HepG2 (cell line): Measurements from ENCODE around the gene NSUN2. TPM values are rescaled to one million over a fixed set of nuclear protein-coding genes. Genes with fewer than 3 reads are reported as not detected.

Experiments used
- ATAC-seq: fragments of 200-7000 bp; cut with Tn5 transposase; 3 replicates; pipeline ENCODE4 v1.9.1; 2020; ENCODE audit warnings: mild to moderate bottlenecking, moderate library complexity
- BruUV-seq: library from RNA; stranded (reverse); fragments of 400-500 nt; replicated peaks from 2 replicates; lab custom pipeline; 2021; lab: Mats Ljungman, UMichigan
- CTCF ChIA-PET: fragments of 300-600 bp; formaldehyde crosslinking; extraction: SDS; loops from one replicate; lab custom pipeline; 2021; ENCODE audit warnings: low total read pairs, inconsistent platforms, low intra/inter-chr PET ratio; lab: Yijun Ruan, JAX
- POLR2A ChIA-PET: fragments of 350-600 bp; sonication (Branson Sonifier 250); formaldehyde crosslinking; loops from one replicate; lab custom pipeline; 2020; ENCODE audit warnings: antibody characterized with exemption, inconsistent platforms; lab: Yijun Ruan, JAX
- DNase-seq: peaks from one replicate; pipeline ENCODE4 v3.0.0-alpha.2; 2015; ENCODE audit warnings: low spot score
- FAIRE-seq: peaks from 3 replicates; lab custom pipeline; 2011; peaks lifted over from hg19 to GRCh38; lab: Jason Lieb, UNC
- H2AFZ ChIP-seq: one replicate; pipeline ENCODE4 v1.6.1; 2011; ENCODE audit warnings: low read length, inconsistent platforms
- H3K27ac ChIP-seq: fragments of 300-600 bp; 3 replicates; pipeline ENCODE4 v1.8.0; 2011; ENCODE audit warnings: mixed run types, mild to moderate bottlenecking, mixed read lengths, low read length, inconsistent platforms; ENCODE audit not compliant: insufficient read depth; ENCODE audit errors: extremely low read length
- H3K27me3 ChIP-seq, 2 experiments: fragments of 200-600 bp in 1 of 2; 2 replicates in 1 of 2; 3 replicates in 1 of 2; pipeline versions ENCODE4 v1.6.0 to v1.8.0; 2011; ENCODE audit warnings: low read length in 2 of 2, mild to moderate bottlenecking in 2 of 2, moderate library complexity in 2 of 2, inconsistent platforms in 1 of 2; ENCODE audit not compliant: insufficient read depth in 2 of 2, control insufficient read depth in 1 of 2
- H3K36me3 ChIP-seq, 2 experiments: fragments of 200-600 bp in 1 of 2; replicated peaks in 1 of 2; 2 replicates in 1 of 2; 3 replicates in 1 of 2; pipeline versions ENCODE4 v1.5.1 to v1.8.0; 2011; ENCODE audit warnings: low read length in 2 of 2, inconsistent platforms in 1 of 2; ENCODE audit not compliant: insufficient read depth in 2 of 2, control insufficient read depth in 1 of 2
- H3K4me1 ChIP-seq: 2 replicates; pipeline ENCODE4 v1.5.1; 2012; ENCODE audit warnings: low read length, inconsistent platforms; ENCODE audit not compliant: insufficient read depth
- H3K4me2 ChIP-seq: 2 replicates; pipeline ENCODE4 v1.6.0; 2011; ENCODE audit warnings: low read depth, low read length, inconsistent platforms
- H3K4me3 ChIP-seq, 3 experiments: fragments of 200-600 bp in 1 of 3; sonication (generic), shearing (Covaris generic) in 1 of 3; replicated peaks in 1 of 3; 2 replicates each; pipeline ENCODE4 v1.5.1; 2011 to 2016; ENCODE audit warnings: low read length in 3 of 3, inconsistent platforms in 2 of 3, low read depth in 2 of 3, mild to moderate bottlenecking in 2 of 3, control low read depth in 1 of 3, mixed read lengths in 1 of 3; ENCODE audit not compliant: insufficient read depth in 1 of 3
- H3K79me2 ChIP-seq: one replicate; pipeline ENCODE4 v1.6.1; 2011; ENCODE audit warnings: low read length, inconsistent platforms; ENCODE audit not compliant: insufficient read depth
- H3K9ac ChIP-seq: 2 replicates; pipeline ENCODE4 v1.6.0; 2011; ENCODE audit warnings: mild to moderate bottlenecking, low read depth, low read length, inconsistent platforms; ENCODE audit not compliant: insufficient read depth
- H3K9me3 ChIP-seq: 2 replicates; pipeline ENCODE4 v1.5.1; 2012; ENCODE audit warnings: mild to moderate bottlenecking, low read length
- H4K20me1 ChIP-seq: 2 replicates; pipeline ENCODE4 v1.6.0; 2011; ENCODE audit warnings: inconsistent platforms, mild to moderate bottlenecking, low read length, moderate library complexity; ENCODE audit not compliant: insufficient read depth
- ARID5B ChIP-seq: IDR thresholded peaks from 2 replicates; pipeline ENCODE4 v1.4.0; 2020; ENCODE audit warnings: mild to moderate bottlenecking, missing genetic modification reagents
- ELF1 ChIP-seq: sonication (generic); formaldehyde crosslinking; IDR thresholded peaks from 2 replicates; pipeline ENCODE4 v1.4.0; 2020; ENCODE audit warnings: missing genetic modification reagents
- ZBTB20 ChIP-seq: sonication (generic); formaldehyde crosslinking; IDR thresholded peaks from 2 replicates; pipeline ENCODE4 v1.8.1; 2023; ENCODE audit warnings: missing genetic modification reagents, low read depth, mild to moderate bottlenecking, borderline replicate concordance
- ZNF878 ChIP-seq: sonication (generic); formaldehyde crosslinking; IDR thresholded peaks from 2 replicates; pipeline ENCODE4 v1.8.1; 2023; ENCODE audit warnings: mild to moderate bottlenecking, missing genetic modification reagents, moderate library complexity
- ZNF891 ChIP-seq: sonication (generic); formaldehyde crosslinking; IDR thresholded peaks from 2 replicates; pipeline ENCODE4 v1.5.0; 2020; ENCODE audit warnings: mild to moderate bottlenecking, missing genetic modification reagents
- WGBS: methylation state at CpG from one replicate; pipeline ENCODE4 v1.1.6; 2017; ENCODE audit warnings: low lambda C conversion rate; 5-methylcytosine and 5-hydroxymethylcytosine counted together
- in situ Hi-C: cut with HindIII; loops from 2 replicates; pipeline ENCODE4 v1.10.0; 2017; ENCODE audit warnings: low pct_unique_long_range_greater_than_20kb; ENCODE audit not compliant: extremely low pct_ligation_motif_present
- intact Hi-C: fragments of 100-400 bp; cut with micrococcal nuclease; formaldehyde crosslinking; loops from one replicate; pipeline ENCODE4 v1.10.0; 2022; ENCODE audit not compliant: unreplicated experiment
- polyA plus RNA-seq, 8 experiments: library from polyadenylated mRNA; depleted of rRNA in 3 of 8; stranded (reverse) in 7 of 8; unstranded in 1 of 8; fragments of >200 nt; fragmentation: Illumina TruSeq in 4 of 8; extraction: Trizol in 4 of 8; gene quantifications; 2 replicates each; pipeline versions ENCODE4 v1.2.1 to v1.2.3, GENCODE V29; 2011 to 2016; ENCODE audit warnings: low read depth in 4 of 8, missing spikeins in 1 of 8, mixed read lengths in 1 of 8; ENCODE audit not compliant: insufficient read depth in 1 of 8
- total RNA-seq, 5 experiments: library from RNA; depleted of rRNA; stranded (reverse); fragments of >200 nt; fragmentation: Illumina TruSeq; extraction: Trizol; gene quantifications; 2 replicates each; pipeline ENCODE4 v1.2.3, GENCODE V29; 2016; ENCODE audit warnings: low read depth in 1 of 5

Gene NSUN2
- total and polyA plus RNA-seq, 2 of the 13 experiments (the other 11 are each of a cell fraction or from before 2014, with no cell fraction given), result 51.7 to 69.1 TPM

DNA sequence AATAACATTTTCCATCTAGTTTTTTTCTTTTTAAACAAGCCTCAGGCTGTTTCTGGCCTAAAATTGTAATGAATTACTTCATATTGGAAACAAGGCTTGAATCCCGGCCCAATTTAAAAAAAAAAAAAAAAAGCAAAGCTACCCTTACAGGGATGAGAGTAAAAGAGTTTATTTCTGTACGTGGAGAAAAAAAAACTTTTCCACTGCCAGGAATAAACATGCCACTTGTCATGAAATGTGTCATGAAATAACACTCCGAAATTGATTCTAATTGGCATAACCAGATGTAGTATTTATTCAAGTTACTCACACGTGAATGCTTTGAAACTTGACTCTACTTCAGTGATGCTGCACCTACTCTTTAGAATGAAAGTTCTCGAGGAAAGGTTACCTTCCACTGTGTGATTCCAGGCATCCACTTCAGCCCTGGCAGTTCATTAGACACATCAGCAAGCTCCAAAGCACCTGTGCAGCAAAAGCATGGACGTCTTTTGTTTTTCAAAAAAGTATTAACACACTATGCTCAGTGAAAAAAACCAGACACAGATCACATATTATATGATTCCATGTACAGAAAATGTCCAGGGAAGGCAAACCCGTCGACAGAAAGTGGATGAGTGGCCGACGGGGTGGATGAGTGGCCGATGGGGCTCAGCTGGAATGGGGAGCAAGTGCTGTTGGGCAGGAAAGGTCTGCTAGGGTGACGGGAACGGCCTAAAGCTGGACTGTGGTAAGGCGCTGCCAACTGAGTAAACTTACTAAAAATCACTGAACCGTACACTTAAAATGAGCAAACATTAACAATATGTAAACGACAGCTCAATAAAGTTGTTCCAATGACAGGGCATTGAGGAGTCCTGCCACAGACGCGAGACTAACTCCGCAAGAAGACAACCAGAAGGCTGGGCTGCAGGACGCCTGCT, 21.2 kb downstream of the NSUN2 start:
- no peaks in the 10 kb centered on the region for H3K4me1 ChIP-seq
- POLR2A ChIA-PET, result no interaction called here
- WGBS, result 95% methylated on average over 20 of the region's 20 CpGs
- intact Hi-C loops (no loop called here), in situ Hi-C loops (no loop called here)
- no peaks in the 10 kb centered on the region for H3K9me3 ChIP-seq
- no peaks in the 10 kb centered on the region for H3K27me3 ChIP-seq
- DNase-seq (no peak), FAIRE-seq (no peak), ATAC-seq (no peak)
- no peak overlapping the region for H3K27ac ChIP-seq
- H2AFZ ChIP-seq, result no peak overlapping the region
- peaks cover 52 to 94% of the 10 kb centered on the region in 2 experiments for H3K36me3 ChIP-seq
- BruUV-seq, result no TSS peak
- CTCF ChIA-PET, result no interaction called here
- H3K4me3 ChIP-seq, result no peak overlapping the region
- no peak for TF ChIP-seq ARID5B (CRISPR knock-in tag)
- no peak for TF ChIP-seq ZNF878
- no peak for TF ChIP-seq ZBTB20 (CRISPR knock-in tag)
- TF ChIP-seq ELF1, result no peak
- TF ChIP-seq ZNF891 (CRISPR knock-in tag), result no peak
- no peaks in the 10 kb centered on the region for H4K20me1 ChIP-seq
- H3K79me2 ChIP-seq, result peaks cover 7% of the 10 kb centered on the region
- no peak overlapping the region for H3K9ac ChIP-seq
- no peak overlapping the region for H3K4me2 ChIP-seq
